Stimulated activated CD8-positive, alpha-beta memory T cell treated with anti-CD3 and anti-CD28 coated beads, Interleukin-15, amount 100 ng/mL, for 48 hours (primary cell): ENCODE measurements around the gene RPS25.
"Not testable (repeated sequence)": the region's sequence is repeated elsewhere in the genome, so short reads cannot be mapped to it uniquely, and the experiment has no call there.

Source experiments
- DNase-seq, 2 donors: peaks; one replicate each; pipeline ENCODE4 v3.0.0-alpha.2; 2020; ENCODE audit warnings: low read depth in 2 of 2

RPS25 gene

DNA sequence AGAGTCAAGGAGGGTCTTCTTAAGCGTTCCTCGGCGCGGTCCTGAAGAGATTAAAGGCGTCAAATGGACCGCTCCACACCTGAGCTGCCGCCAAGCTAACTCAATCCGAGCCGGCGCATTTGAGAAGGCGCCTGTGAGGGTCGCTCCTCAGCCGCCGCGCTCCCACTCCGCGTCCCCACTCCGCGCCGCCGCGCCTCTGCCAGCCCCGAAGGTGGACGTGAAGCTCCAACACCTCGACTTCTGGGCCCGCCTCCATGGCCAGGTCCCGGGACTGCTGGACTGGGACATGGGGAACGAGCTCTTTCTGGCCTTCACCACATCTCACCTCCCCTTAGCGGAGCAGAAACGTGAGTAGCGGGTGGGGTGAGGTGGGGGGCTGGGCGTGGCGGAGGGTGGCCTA, 46.5 kb downstream of the RPS25 start, which contains the start of gene FOXR1:
FOXR1 (plus strand) TSS at position 116 of the 400 bp plus-strand sequence; CDS start at position 287, 171 bp downstream.
- DNase-seq, result no peak

DNA sequence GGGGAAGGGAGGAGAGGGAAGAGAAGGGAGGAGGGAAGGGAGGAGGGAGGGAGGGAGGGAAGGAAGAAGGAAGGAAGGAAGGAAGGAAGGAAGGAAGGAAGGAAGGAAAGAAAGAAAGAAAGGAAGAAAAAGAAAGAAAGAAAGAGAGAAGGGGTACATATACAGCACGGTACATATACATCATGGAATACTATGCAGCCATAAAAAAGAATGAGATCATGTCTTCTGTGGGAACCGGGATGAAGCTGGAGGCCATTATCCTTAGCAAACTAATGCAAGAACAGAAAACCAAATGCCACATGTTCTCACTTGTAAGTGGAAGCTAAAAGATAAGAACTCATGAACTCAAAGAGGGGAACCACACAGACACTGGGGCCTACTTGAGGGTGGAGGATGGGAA, 48.6 kb downstream of the RPS25 start:
- DNase-seq, result not testable (repeated sequence)
